H1 (cell line): ENCODE measurements around the gene OR7D2. TPM values are rescaled to one million over a fixed set of nuclear protein-coding genes. Genes with fewer than 3 reads are reported as not detected.

Experiments
- RAD21 ChIP-seq, 2 experiments: IDR thresholded peaks in 1 of 2; conservative IDR thresholded peaks in 1 of 2; 2 replicates each; pipeline ENCODE4 v1.6.1; 2011; ENCODE audit warnings: low read depth in 2 of 2, low read length in 2 of 2, improper control_type of control experiment in 1 of 2, inconsistent platforms in 1 of 2, mild to moderate bottlenecking in 1 of 2, moderate library complexity in 1 of 2
- SIRT6 ChIP-seq: IDR thresholded peaks from one replicate; pipeline ENCODE4 v1.7.1; 2012; ENCODE audit warnings: low read length, inconsistent platforms
- TAF1 ChIP-seq: IDR thresholded peaks from 2 replicates; pipeline ENCODE4 v1.6.1; 2011; ENCODE audit warnings: mild to moderate bottlenecking, low read depth, low read length
- polyA plus RNA-seq, 7 experiments: library from polyadenylated mRNA; depleted of rRNA in 3 of 7; stranded (reverse) in 5 of 7; unstranded in 2 of 7; fragments of >200 nt in 5 of 7; fragments of 200-250 nt in 2 of 7; gene quantifications; 1 replicate in 5 of 7; 2 replicates in 1 of 7; 4 replicates in 1 of 7; pipeline versions ENCODE4 v1.2.1 to v1.2.3, GENCODE V29; 2011 to 2013; ENCODE audit warnings: missing spikeins in 2 of 7, mixed read lengths in 2 of 7
- total RNA-seq: library from RNA; stranded (reverse); fragmentation: NEBNext Ultra II Directional; extraction: Animal tissue kit (Norgen Biotek cat#: 25700); gene quantifications from 2 replicates; pipeline ENCODE4 v1.2.1, GENCODE V29; 2021
- TF ChIP-seq, protein P1 (sequence below): fragments of 300-600 bp; sonication (generic); IDR thresholded peaks from 2 replicates; pipeline ENCODE4 v1.7.1; 2012; ENCODE audit warnings: low read length, moderate library complexity, mild to moderate bottlenecking, inconsistent platforms; ENCODE audit not compliant: insufficient replicate concordance
- TF ChIP-seq, protein P2 (sequence below): IDR thresholded peaks from 2 replicates; pipeline ENCODE4 v1.6.1; 2012; ENCODE audit warnings: low read length, inconsistent platforms

Gene OR7D2
- total and polyA plus RNA-seq, 2 of the 8 experiments (the other 6 are each of a cell fraction or from before 2014, with no cell fraction given): 0.02 TPM; not detected in 1

DNA sequence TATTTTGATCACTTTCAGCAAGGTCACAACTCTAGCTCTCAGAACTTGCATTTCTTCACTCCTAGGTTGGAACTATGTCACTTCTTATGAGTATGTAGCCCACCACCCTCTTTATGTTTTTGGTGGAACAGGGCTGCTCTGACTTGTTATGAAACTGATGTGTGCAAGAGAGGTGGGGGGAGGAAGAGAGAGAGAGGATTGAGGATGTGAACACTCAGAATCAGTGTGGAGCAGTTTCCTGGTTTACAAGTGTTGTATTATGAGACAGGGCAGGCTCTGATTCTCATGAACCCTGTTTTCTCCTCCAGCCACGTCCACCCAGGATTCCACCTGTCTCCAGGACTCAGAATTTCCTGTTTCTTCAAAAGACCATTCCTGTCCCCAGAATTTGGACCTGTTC, 22.5 kb upstream of the OR7D2 start (continued):
- TF ChIP-seq, protein P1, sequence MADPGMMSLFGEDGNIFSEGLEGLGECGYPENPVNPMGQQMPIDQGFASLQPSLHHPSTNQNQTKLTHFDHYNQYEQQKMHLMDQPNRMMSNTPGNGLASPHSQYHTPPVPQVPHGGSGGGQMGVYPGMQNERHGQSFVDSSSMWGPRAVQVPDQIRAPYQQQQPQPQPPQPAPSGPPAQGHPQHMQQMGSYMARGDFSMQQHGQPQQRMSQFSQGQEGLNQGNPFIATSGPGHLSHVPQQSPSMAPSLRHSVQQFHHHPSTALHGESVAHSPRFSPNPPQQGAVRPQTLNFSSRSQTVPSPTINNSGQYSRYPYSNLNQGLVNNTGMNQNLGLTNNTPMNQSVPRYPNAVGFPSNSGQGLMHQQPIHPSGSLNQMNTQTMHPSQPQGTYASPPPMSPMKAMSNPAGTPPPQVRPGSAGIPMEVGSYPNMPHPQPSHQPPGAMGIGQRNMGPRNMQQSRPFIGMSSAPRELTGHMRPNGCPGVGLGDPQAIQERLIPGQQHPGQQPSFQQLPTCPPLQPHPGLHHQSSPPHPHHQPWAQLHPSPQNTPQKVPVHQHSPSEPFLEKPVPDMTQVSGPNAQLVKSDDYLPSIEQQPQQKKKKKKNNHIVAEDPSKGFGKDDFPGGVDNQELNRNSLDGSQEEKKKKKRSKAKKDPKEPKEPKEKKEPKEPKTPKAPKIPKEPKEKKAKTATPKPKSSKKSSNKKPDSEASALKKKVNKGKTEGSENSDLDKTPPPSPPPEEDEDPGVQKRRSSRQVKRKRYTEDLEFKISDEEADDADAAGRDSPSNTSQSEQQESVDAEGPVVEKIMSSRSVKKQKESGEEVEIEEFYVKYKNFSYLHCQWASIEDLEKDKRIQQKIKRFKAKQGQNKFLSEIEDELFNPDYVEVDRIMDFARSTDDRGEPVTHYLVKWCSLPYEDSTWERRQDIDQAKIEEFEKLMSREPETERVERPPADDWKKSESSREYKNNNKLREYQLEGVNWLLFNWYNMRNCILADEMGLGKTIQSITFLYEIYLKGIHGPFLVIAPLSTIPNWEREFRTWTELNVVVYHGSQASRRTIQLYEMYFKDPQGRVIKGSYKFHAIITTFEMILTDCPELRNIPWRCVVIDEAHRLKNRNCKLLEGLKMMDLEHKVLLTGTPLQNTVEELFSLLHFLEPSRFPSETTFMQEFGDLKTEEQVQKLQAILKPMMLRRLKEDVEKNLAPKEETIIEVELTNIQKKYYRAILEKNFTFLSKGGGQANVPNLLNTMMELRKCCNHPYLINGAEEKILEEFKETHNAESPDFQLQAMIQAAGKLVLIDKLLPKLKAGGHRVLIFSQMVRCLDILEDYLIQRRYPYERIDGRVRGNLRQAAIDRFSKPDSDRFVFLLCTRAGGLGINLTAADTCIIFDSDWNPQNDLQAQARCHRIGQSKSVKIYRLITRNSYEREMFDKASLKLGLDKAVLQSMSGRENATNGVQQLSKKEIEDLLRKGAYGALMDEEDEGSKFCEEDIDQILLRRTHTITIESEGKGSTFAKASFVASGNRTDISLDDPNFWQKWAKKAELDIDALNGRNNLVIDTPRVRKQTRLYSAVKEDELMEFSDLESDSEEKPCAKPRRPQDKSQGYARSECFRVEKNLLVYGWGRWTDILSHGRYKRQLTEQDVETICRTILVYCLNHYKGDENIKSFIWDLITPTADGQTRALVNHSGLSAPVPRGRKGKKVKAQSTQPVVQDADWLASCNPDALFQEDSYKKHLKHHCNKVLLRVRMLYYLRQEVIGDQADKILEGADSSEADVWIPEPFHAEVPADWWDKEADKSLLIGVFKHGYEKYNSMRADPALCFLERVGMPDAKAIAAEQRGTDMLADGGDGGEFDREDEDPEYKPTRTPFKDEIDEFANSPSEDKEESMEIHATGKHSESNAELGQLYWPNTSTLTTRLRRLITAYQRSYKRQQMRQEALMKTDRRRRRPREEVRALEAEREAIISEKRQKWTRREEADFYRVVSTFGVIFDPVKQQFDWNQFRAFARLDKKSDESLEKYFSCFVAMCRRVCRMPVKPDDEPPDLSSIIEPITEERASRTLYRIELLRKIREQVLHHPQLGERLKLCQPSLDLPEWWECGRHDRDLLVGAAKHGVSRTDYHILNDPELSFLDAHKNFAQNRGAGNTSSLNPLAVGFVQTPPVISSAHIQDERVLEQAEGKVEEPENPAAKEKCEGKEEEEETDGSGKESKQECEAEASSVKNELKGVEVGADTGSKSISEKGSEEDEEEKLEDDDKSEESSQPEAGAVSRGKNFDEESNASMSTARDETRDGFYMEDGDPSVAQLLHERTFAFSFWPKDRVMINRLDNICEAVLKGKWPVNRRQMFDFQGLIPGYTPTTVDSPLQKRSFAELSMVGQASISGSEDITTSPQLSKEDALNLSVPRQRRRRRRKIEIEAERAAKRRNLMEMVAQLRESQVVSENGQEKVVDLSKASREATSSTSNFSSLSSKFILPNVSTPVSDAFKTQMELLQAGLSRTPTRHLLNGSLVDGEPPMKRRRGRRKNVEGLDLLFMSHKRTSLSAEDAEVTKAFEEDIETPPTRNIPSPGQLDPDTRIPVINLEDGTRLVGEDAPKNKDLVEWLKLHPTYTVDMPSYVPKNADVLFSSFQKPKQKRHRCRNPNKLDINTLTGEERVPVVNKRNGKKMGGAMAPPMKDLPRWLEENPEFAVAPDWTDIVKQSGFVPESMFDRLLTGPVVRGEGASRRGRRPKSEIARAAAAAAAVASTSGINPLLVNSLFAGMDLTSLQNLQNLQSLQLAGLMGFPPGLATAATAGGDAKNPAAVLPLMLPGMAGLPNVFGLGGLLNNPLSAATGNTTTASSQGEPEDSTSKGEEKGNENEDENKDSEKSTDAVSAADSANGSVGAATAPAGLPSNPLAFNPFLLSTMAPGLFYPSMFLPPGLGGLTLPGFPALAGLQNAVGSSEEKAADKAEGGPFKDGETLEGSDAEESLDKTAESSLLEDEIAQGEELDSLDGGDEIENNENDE: no peak
- TF ChIP-seq, protein P2, sequence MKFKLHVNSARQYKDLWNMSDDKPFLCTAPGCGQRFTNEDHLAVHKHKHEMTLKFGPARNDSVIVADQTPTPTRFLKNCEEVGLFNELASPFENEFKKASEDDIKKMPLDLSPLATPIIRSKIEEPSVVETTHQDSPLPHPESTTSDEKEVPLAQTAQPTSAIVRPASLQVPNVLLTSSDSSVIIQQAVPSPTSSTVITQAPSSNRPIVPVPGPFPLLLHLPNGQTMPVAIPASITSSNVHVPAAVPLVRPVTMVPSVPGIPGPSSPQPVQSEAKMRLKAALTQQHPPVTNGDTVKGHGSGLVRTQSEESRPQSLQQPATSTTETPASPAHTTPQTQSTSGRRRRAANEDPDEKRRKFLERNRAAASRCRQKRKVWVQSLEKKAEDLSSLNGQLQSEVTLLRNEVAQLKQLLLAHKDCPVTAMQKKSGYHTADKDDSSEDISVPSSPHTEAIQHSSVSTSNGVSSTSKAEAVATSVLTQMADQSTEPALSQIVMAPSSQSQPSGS: no peak
- TF ChIP-seq SIRT6 (no peak), TAF1 (no peak), RAD21 (IDR thresholded peaks at IDR 0.05 in 1 of 2, conservative IDR thresholded peaks at IDR 0.05 in 1 of 2; ENCODE audit: low read depth in 2 of 2, low read length in 2 of 2) (no peak)
- TF ChIP-seq, all 59 proteins: peak for 0
